Smooth muscle cell (in vitro differentiated cells): Measurements from ENCODE around the gene S1PR2. TPM values are rescaled to one million over a fixed set of nuclear protein-coding genes. Genes with fewer than 3 reads are reported as not detected.

Experiments
- DNase-seq: peaks from one replicate; lab custom pipeline; 2025; ENCODE audit not compliant: unreplicated experiment; lab: John Stamatoyannopoulos, UW
- H2AFZ ChIP-seq: fragments of 200-600 bp; sonication (generic); 2 replicates; pipeline ENCODE4 v1.6.0; 2016; ENCODE audit warnings: antibody characterized with exemption, low read depth, mild to moderate bottlenecking
- H3F3A ChIP-seq: fragments of 200-600 bp; sonication (generic); 2 replicates; pipeline ENCODE4 v1.6.0; 2017; ENCODE audit warnings: antibody characterized with exemption, low read depth
- H3K27ac ChIP-seq: fragments of 200-600 bp; sonication (generic); 2 replicates; pipeline ENCODE4 v1.5.1; 2016; ENCODE audit warnings: low read depth, mild to moderate bottlenecking
- H3K27me3 ChIP-seq: fragments of 200-600 bp; sonication (generic); 2 replicates; pipeline ENCODE4 v1.6.1; 2016; ENCODE audit warnings: low read depth, mild to moderate bottlenecking
- H3K36me3 ChIP-seq: fragments of 200-600 bp; sonication (generic); 2 replicates; pipeline ENCODE4 v1.5.1; 2016; ENCODE audit warnings: low read depth
- H3K4me1 ChIP-seq: fragments of 200-600 bp; sonication (generic); 2 replicates; pipeline ENCODE4 v1.5.1; 2016; ENCODE audit warnings: low read depth
- H3K4me2 ChIP-seq: fragments of 200-600 bp; sonication (generic); 2 replicates; pipeline ENCODE4 v1.6.0; 2016; ENCODE audit warnings: mild to moderate bottlenecking
- H3K4me3 ChIP-seq: fragments of 200-600 bp; sonication (generic); 2 replicates; pipeline ENCODE4 v1.5.1; 2016; ENCODE audit warnings: mild to moderate bottlenecking
- H3K79me2 ChIP-seq: fragments of 200-600 bp; sonication (generic); 2 replicates; pipeline ENCODE4 v1.6.0; 2016; ENCODE audit warnings: low read depth, mild to moderate bottlenecking
- H3K9ac ChIP-seq: fragments of 200-600 bp; sonication (generic); 2 replicates; pipeline ENCODE4 v1.6.0; 2016; ENCODE audit warnings: low read depth
- H3K9me3 ChIP-seq: fragments of 200-600 bp; sonication (generic); replicated peaks from 2 replicates; pipeline ENCODE4 v1.5.1; 2016; ENCODE audit warnings: low read depth
- H4K20me1 ChIP-seq: fragments of 200-600 bp; sonication (generic); 2 replicates; pipeline ENCODE4 v1.6.0; 2016; ENCODE audit warnings: low read depth
- CTCF ChIP-seq: fragments of 200-600 bp; sonication (generic); IDR thresholded peaks from 2 replicates; pipeline ENCODE4 v1.5.1; 2017; ENCODE audit warnings: borderline replicate concordance, mild to moderate bottlenecking, antibody characterized with exemption; ENCODE audit not compliant: insufficient read depth, poor library complexity, severe bottlenecking
- WGBS: methylation state at CpG from one replicate; pipeline ENCODE4 v1.1.7; 2016; ENCODE audit warnings: low lambda C conversion rate; 5-methylcytosine and 5-hydroxymethylcytosine counted together
- polyA plus RNA-seq: library from polyadenylated mRNA; unstranded; fragments of >200 nt; fragmentation: Nextera tagmentation; extraction: Ambion mirVana; gene quantifications from 2 replicates; pipeline ENCODE4 v1.2.1, GENCODE V29; 2016
- total RNA-seq: library from RNA; depleted of rRNA; stranded (reverse); fragments of >200 nt; gene quantifications from 2 replicates; pipeline ENCODE4 v1.2.3, GENCODE V29; 2014

The S1PR2 gene
- total and polyA plus RNA-seq, 2 experiments from 2014 or later = 6.5 to 9.8 TPM

GRCh38 chr19:10211691-10212090 lies 19.4 kb downstream of the S1PR2 start:
- no peak overlapping the region for H2AFZ ChIP-seq
- H3K4me2 ChIP-seq = no peak overlapping the region
- H3K27ac ChIP-seq = no peak overlapping the region
- no peaks in the 10 kb centered on the region for H4K20me1 ChIP-seq
- no peak for DNase-seq
- no peaks in the 10 kb centered on the region for H3K27me3 ChIP-seq
- no peak overlapping the region for H3K9ac ChIP-seq
- H3K36me3 ChIP-seq = no peaks in the 10 kb centered on the region
- H3K9me3 ChIP-seq = no peaks in the 10 kb centered on the region
- no peaks in the 10 kb centered on the region for H3K79me2 ChIP-seq
- no peak overlapping the region for H3K4me3 ChIP-seq
- no peaks in the 10 kb centered on the region for H3K4me1 ChIP-seq
- no peak for TF ChIP-seq CTCF
- no peaks in the 10 kb centered on the region for H3F3A ChIP-seq
- WGBS = 80% methylated on average over 6 of the region's 6 CpGs

GRCh38 chr19:10211061-10211460 lies 20.1 kb downstream of the S1PR2 start:
- Histone ChIP-seq H3K4me3 (no peak overlapping the region), H3K9ac (no peak overlapping the region), H3F3A (no peaks in the 10 kb centered on the region), H3K4me1 (no peaks in the 10 kb centered on the region), H3K79me2 (no peaks in the 10 kb centered on the region), H3K36me3 (no peaks in the 10 kb centered on the region), H3K27me3 (no peaks in the 10 kb centered on the region), H3K9me3 (no peaks in the 10 kb centered on the region), H2AFZ (no peak overlapping the region), H4K20me1 (no peaks in the 10 kb centered on the region), H3K4me2 (no peak overlapping the region), H3K27ac (no peak overlapping the region)
- WGBS = 93% methylated on average over 4 of the region's 4 CpGs
- DNase-seq = no peak
- no peak for TF ChIP-seq CTCF

- no peaks in the 10 kb centered on the region for H3K27me3 ChIP-seq
- no peaks in the 10 kb centered on the region for H3K36me3 ChIP-seq
- H4K20me1 ChIP-seq = no peaks in the 10 kb centered on the region
- no peaks in the 10 kb centered on the region for H3K9me3 ChIP-seq
- H3K4me3 ChIP-seq = no peak overlapping the region
- 58% methylated on average over 4 of the region's 4 CpGs for WGBS
- H3K79me2 ChIP-seq = no peaks in the 10 kb centered on the region
- H3K27ac ChIP-seq = no peak overlapping the region
- no peak overlapping the region for H3K9ac ChIP-seq
- H2AFZ ChIP-seq = no peak overlapping the region
- H3K4me2 ChIP-seq = no peak overlapping the region
- H3F3A ChIP-seq = no peaks in the 10 kb centered on the region
- DNase-seq = no peak
- no peaks in the 10 kb centered on the region for H3K4me1 ChIP-seq
- no peak for TF ChIP-seq CTCF
Observed at GRCh38 chr19:10209315-10209714, 21.8 kb downstream of the S1PR2 start.

- H3K4me2 ChIP-seq = no peak overlapping the region
- H3K79me2 ChIP-seq = no peaks in the 10 kb centered on the region
- DNase-seq = no peak
- peak overlapping the region; percentile 63 for H3K27ac ChIP-seq
- no peaks in the 10 kb centered on the region for H3F3A ChIP-seq
- H3K36me3 ChIP-seq = no peaks in the 10 kb centered on the region
- no peaks in the 10 kb centered on the region for H3K4me1 ChIP-seq
- no peaks in the 10 kb centered on the region for H4K20me1 ChIP-seq
- H3K27me3 ChIP-seq = no peaks in the 10 kb centered on the region
- H2AFZ ChIP-seq = no peak overlapping the region
- no peak overlapping the region for H3K9ac ChIP-seq
- 96% methylated on average over 1 of the region's 1 CpG for WGBS
- no peak overlapping the region for H3K4me3 ChIP-seq
- no peaks in the 10 kb centered on the region for H3K9me3 ChIP-seq
- no peak for TF ChIP-seq CTCF
Observed at GRCh38 chr19:10207026-10207425, 24.1 kb downstream of the S1PR2 start.
